ENCODE data around the gene USP21. TPM values are rescaled to one million over a fixed set of nuclear protein-coding genes. Genes with fewer than 3 reads are reported as not detected.
A peak's percentile ranks its signal among the peaks of the same experiment; 100 is the strongest.

USP21 gene
- total and polyA plus RNA-seq, 3 donors from 2014 or later: 45.6 to 51.2 (median 49.5) TPM

DNA sequence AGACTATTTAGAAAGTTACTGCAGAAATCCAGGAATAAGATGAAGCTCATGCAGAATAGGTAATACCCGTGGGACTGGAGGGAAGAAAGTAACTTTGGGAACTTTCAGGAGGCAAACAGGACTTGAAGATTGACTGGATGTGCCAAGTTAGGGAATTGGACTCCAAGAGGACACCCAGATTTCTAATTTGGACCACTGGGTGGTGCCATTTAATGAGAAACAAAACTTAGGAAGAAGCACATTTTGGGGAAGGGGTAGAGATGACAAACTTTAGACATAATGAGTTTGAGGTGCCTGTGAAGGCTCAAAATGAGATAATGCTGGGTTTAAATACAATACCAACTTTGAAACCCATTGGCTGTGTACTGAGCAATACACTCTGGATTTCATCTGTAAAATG is 21.3 kb downstream of the USP21 start:
- Histone ChIP-seq H3K4me1 (peaks cover 10% of the 10 kb centered on the region), H3K36me3 (ENCODE audit: low read depth, missing control alignments) (no peaks in the 10 kb centered on the region), H3K27ac (no peak overlapping the region), H3K27me3 (no peaks in the 10 kb centered on the region), H3K4me3 (no peak overlapping the region), H3K9me3 (no peaks in the 10 kb centered on the region)
- no peak for DNase-seq
- intact Hi-C loops (cut with DNase I; ENCODE audit: low total_unique reads): no loop called here
- WGBS, 2 donors: 84 to 89% methylated on average over 1 of the region's 1 CpG
- TF ChIP-seq, protein P1, sequence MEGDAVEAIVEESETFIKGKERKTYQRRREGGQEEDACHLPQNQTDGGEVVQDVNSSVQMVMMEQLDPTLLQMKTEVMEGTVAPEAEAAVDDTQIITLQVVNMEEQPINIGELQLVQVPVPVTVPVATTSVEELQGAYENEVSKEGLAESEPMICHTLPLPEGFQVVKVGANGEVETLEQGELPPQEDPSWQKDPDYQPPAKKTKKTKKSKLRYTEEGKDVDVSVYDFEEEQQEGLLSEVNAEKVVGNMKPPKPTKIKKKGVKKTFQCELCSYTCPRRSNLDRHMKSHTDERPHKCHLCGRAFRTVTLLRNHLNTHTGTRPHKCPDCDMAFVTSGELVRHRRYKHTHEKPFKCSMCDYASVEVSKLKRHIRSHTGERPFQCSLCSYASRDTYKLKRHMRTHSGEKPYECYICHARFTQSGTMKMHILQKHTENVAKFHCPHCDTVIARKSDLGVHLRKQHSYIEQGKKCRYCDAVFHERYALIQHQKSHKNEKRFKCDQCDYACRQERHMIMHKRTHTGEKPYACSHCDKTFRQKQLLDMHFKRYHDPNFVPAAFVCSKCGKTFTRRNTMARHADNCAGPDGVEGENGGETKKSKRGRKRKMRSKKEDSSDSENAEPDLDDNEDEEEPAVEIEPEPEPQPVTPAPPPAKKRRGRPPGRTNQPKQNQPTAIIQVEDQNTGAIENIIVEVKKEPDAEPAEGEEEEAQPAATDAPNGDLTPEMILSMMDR (IDR thresholded peaks at IDR 0.05): peak in 1 of 3 experiments; percentile 7
- no peak for TF ChIP-seq POLR2A (IDR thresholded peaks at IDR 0.05)

DNA sequence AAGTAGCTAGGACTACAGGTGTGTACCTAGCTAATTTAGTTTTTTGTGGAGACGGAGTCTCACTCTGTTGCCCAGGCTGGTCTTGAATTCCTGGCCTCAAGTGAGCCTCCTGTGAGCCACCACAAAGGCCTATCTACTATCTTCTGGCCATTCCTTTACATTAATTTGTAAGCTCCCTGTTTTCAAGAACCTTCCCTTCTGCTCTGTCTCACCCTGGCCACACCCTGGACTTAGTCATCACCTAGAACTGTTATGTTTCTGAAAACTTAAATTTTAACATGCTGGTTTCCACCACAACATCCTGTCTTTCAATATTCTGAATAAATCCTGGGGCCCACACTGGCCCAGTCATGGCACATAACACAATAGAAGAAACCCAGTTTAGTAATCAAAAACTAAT is 22.9 kb downstream of the USP21 start:
- WGBS, 2 donors: 95 to 100% methylated on average over 1 of the region's 1 CpG
- Histone ChIP-seq H3K36me3 (ENCODE audit: low read depth, missing control alignments) (no peaks in the 10 kb centered on the region), H3K27me3 (no peaks in the 10 kb centered on the region), H3K4me1 (no peaks in the 10 kb centered on the region), H3K9me3 (no peaks in the 10 kb centered on the region), H3K4me3 (no peak overlapping the region), H3K27ac (no peak overlapping the region)
- no peak for DNase-seq
- TF ChIP-seq POLR2A (IDR thresholded peaks at IDR 0.05): no peak
- TF ChIP-seq, protein P1 (IDR thresholded peaks at IDR 0.05): no peak
- intact Hi-C loops (cut with DNase I; ENCODE audit: low total_unique reads): no loop called here

DNA sequence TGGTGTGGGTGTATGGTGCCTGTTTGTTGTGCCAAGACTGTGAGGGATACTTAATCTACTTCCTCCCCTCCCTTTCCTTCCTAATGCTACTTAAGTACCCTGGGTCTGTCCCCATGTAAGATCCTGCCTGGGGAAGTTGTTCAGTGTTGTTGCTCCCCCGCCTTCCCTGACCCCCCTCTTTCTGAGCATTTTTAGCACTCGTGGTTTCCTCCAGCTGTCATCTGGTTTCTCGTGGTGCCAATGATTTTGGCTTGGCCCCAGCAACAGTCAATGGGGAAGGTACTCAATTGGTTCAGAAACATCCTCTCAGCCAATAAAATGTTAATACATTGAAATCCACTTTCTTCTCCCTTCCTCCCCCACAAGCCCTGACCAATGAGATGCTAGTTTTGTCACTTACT is 26.0 kb downstream of the USP21 start:
- no peaks in the 10 kb centered on the region for H3K27me3 ChIP-seq
- TF ChIP-seq POLR2A (IDR thresholded peaks at IDR 0.05): no peak
- TF ChIP-seq, protein P1 (IDR thresholded peaks at IDR 0.05): no peak
- 28 to 37% methylated on average over 3 of the region's 3 CpGs for WGBS, 2 donors
- DNase-seq: peak; percentile 52
- no peaks in the 10 kb centered on the region for H3K4me1 ChIP-seq
- H3K27ac ChIP-seq: peak overlapping the region in 1 of 2 donors; percentile 61
- intact Hi-C loops (cut with DNase I; ENCODE audit: low total_unique reads): no loop called here
- H3K9me3 ChIP-seq: no peaks in the 10 kb centered on the region
- H3K36me3 ChIP-seq (ENCODE audit: low read depth, missing control alignments): no peaks in the 10 kb centered on the region
- no peak overlapping the region for H3K4me3 ChIP-seq

DNA sequence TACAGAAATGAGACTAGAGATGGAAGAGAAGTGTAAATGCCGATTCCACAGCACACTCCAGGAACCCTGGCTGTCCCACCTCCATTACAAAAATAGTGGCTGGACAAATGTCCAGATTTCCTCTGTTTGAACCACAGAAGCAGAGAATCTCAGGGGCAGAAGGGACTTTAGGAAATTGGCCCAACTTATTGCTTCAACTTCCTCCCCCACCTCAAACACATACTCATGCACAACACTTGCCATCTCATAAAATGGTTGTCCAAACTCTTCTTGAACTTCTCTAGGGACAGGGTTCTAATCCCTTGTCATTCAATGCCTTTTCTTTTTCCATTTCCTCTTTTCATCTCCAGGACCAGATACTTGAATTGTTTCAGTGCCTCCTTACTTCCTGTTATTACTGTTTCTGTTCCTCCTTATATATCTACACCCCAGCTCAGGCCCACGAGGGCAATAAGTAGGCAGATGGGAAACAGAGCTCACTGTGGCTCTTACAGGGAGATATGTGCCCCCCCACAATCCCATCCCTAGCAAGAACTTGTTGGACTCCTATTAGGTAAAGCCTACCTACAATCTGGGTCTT is 26.5 kb downstream of the USP21 start:
- 40 to 60% methylated on average over 2 of the region's 2 CpGs for WGBS, 2 donors
- Histone ChIP-seq H3K36me3 (ENCODE audit: low read depth, missing control alignments) (no peaks in the 10 kb centered on the region), H3K9me3 (no peaks in the 10 kb centered on the region), H3K4me1 (no peaks in the 10 kb centered on the region), H3K27me3 (no peaks in the 10 kb centered on the region), H3K4me3 (no peak overlapping the region), H3K27ac (peak overlapping the region in 1 of 2 donors; percentile 61)
- no peak for DNase-seq
- TF ChIP-seq POLR2A (IDR thresholded peaks at IDR 0.05): no peak
- TF ChIP-seq, protein P1 (IDR thresholded peaks at IDR 0.05): no peak
- intact Hi-C loops (cut with DNase I; ENCODE audit: low total_unique reads): no loop called here

DNA sequence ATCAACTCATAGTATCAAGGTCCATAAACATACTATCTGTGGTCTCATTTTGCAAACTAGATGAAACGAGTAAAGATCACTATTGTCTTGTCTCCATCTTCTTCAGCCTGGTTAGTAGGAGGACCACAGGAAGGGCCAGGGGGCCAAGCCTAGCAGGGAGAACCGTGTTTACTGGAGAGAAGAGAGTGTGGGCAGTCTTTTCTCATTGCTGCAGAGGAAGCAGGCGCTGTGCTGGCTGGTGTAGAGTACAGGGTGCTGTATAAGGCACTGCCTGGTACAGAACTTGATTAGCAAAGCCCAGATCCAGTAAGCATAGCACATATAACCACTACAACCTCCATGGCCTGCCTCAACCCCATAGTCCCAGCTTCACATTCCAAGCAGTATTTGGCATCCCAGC is 28.0 kb downstream of the USP21 start:
- intact Hi-C loops (cut with DNase I; ENCODE audit: low total_unique reads): no loop called here
- WGBS, 2 donors: 82 to 83% methylated on average over 3 of the region's 3 CpGs
- H3K9me3 ChIP-seq: no peaks in the 10 kb centered on the region
- no peak for DNase-seq
- no peak overlapping the region for H3K4me3 ChIP-seq
- TF ChIP-seq POLR2A (IDR thresholded peaks at IDR 0.05): no peak
- H3K27me3 ChIP-seq: no peaks in the 10 kb centered on the region
- H3K36me3 ChIP-seq (ENCODE audit: low read depth, missing control alignments): no peaks in the 10 kb centered on the region
- no peaks in the 10 kb centered on the region for H3K4me1 ChIP-seq
- H3K27ac ChIP-seq: no peak overlapping the region
